ENCODE data around the gene CST3.
"Not testable (repeated sequence)": the region's sequence is repeated elsewhere in the genome, so short reads cannot be mapped to it uniquely, and the experiment has no call there.

The CST3 gene

DNA sequence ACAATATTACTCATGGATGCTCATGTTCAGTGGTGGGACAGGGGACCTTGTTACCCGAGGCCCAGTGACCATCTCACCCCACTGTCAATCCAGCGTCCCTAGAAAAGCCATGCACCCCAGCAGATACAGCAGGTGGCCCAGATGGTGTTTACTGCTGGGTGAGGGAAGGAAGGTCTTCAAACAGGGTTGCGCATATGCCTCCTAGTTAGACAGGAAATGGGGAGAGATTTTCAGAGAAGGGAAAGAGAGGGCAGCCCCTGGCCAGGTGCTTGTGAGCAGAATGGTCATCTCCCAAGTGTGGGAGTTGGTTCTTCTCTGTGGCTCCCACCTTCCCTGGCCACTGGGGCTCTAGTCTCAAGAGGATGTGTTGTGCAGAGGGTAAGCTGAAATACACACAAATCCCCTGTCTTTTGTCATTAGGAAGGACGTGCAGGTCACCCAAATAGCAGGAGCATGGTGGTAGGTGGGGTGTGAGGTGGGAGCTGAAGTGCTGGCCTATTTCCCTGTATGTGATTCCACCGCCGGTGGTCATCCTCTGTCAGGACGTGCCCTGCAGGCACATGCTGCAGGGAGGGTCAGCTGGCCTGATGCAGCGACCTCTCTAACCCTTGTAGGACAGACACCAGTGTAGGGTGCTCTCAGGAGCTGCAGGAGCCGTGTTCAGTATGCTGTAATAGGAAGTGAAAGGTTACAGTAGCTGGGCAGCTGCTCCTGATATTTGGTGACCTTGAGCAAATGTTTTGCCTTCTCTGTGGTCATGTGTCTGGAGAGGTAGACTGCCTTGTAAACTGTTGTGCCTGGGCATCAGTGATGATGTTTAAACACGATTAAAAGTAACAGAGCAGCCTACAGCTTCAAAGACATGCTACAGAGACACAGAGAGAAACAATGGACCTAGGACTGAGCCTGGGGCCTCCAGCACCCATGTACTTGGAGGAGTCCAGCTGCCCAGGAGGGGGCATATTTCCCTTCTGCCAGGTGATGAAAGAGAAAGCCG lies 3.2 kb upstream of the CST3 start:
- DNase-seq = no peak

DNA sequence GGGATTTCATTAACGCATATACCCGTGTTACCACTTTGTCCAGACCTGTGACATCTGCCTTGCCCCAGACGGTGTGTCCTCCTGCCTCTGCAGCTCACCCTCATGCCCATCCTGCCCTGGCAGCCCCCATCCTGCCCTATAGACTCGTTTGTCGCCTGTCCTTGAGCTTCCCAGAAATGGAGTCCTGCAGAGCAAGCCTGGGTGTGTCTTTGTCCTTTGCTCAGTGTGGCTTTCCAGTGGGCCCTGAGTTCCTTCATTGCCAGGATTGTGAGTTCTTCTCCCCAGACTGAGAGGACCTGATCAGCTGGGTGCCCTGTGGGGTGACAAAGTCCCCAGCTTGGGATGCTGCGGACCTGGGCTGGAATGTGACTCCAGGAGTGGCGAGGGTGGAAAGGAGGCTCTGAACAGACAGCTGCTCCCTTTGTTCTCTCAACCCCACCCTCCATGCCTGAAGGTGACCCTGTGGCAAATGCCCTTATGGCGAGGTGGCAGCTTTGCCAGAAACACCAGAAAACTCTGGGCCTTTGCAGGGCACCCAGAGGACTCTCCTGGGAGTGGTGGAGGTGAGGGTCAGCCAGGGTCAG lies 2.4 kb upstream of the CST3 start:
- no peak for DNase-seq

DNA sequence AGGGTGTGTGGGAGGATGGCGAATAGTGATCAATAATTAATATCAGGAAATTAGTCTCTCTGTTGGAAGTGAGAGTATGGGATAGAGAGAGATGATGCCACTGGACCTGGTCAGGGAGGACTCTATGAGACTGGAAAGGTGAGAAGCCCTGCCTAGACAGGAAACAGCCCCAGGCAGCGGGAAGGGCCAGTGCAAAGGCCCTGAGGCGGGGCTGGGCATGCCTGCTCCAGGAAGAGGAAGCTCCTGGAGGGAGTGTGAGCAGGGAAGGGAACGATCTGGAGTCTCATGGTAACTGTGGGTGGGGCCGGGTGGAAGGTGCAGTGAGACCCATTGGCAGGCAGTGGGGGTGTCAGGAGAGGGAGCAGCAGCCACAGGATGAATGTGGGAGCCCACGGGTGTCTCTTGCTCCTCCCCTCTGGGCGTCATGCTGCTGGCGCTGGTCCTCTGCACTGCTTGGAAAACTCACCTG lies 1.8 kb upstream of the CST3 start:
- DNase-seq = peak; percentile 18

DNA sequence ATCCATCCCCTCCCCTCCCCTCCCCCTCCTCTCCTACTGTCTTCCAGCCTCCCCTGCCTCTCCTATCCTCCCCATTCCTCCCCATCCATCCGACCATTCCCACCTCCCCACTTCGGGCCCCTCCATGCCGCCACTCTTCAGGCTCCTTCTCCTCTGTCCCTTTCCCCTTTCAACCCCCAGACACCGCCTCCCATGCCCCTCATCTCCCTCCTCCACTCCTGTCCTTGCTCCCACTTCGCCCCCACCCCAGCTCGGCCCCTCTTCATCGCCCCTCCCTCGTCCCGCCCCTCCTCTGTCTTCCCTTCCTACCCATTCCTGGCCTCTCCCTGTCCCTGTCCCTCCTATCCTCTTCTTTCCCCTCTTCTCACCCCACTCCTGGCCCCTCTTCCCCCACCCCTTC lies 554 bp upstream of the CST3 start:
- DNase-seq = no peak

DNA sequence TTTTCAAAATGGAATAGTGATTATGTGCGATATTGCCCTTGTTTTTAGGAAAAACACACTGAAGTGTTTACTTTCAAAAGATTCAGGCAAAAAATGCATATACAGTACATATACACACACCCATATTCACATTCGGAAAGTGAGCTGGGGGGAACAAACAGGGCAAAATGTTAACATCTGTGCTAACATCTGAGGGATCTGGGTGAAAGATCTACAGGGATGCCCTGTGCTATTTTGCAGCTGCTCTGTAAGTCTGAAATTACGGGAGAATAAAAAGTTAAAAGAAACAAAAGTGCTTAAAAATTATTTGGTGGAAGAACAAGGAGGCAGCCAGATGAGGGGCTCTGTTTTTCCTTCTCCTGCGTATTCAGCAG lies 860 bp downstream of the CST3 start:
- DNase-seq = no peak

DNA sequence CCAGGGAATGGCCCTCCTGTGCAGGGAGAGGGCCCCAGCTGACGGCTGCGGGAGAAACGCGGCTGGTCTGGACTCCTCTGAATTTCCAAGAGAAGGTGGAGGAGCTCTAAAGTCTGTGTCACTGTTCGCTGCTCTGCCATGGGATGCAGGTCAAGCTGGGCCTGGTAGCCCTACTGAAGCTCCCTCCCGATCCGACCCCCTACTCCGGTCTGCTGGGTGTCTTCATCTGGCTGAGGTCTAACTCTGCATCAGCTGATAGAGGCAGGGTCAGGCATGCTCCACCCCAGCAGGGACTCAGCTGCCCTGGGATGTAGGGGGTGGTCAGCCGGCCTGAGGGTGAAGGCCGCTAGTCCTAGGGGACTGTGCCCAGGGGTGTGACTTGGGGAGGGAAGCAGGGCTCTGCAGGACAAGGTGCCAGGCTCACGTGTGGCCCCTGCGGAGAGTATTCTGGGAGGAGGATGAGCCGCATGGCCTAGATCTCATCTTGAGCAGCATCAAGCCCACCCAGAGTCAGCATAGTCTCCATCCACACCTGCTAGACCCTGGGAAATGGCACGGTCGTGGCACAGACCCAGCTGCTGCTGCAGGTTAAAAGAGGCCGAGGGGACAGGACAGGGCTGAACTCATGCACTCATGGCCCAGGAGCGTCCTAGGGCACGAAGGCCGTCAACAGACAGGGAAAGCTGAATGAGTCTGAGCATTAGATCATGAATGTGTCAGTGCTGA lies 1.4 kb downstream of the CST3 start:
- no peak for DNase-seq

DNA sequence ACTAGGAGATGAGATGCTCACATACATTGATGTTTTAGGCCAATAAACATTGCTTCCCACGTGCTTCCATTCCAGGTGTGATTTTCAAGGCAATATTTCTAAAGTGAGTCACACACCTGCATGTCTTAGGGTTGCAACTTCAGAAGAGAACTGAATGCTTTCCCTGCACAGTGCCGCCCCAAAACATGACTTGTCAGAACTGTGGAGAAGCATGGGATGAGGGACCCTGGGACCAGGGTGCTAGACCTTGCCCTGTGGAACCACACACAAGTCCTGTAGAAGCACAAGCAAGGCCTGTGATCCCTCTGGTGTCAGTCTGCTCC lies 2.0 kb downstream of the CST3 start:
- DNase-seq = not testable (repeated sequence)

DNA sequence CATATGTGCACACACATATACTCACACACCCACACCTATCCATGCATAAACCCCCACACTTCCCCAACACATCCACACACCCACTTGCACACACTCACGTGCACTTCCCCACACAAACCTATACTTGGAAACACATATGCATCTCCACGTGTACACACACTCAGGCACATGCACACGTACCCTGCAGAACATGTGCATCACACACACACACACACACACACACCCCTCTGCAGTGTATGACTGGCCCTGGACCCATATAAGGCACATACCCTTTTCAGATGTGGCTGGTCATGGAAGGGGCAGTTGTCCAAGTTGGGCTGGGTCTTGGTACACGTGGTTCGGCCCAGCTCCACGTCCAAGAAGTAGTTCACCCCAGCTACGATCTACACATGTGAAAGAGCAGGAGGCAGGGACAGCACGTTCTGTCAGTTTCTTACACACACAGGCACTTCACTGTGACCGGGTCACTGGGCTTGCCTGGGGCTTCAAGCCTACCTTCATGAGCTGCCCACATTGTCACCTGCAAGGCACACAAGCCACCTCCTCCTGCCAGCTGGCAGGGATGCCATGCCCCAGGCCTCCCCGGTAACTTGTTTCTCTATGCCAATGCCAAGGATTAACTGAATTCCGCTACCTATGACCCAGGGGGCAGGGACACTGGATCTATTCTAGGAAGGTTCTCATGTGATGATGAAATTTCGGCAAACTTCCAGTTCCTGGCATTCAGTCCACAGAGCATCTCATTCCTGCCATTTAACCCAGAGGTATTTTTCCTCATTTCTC lies 2.6 kb downstream of the CST3 start:
- DNase-seq = no peak

DNA sequence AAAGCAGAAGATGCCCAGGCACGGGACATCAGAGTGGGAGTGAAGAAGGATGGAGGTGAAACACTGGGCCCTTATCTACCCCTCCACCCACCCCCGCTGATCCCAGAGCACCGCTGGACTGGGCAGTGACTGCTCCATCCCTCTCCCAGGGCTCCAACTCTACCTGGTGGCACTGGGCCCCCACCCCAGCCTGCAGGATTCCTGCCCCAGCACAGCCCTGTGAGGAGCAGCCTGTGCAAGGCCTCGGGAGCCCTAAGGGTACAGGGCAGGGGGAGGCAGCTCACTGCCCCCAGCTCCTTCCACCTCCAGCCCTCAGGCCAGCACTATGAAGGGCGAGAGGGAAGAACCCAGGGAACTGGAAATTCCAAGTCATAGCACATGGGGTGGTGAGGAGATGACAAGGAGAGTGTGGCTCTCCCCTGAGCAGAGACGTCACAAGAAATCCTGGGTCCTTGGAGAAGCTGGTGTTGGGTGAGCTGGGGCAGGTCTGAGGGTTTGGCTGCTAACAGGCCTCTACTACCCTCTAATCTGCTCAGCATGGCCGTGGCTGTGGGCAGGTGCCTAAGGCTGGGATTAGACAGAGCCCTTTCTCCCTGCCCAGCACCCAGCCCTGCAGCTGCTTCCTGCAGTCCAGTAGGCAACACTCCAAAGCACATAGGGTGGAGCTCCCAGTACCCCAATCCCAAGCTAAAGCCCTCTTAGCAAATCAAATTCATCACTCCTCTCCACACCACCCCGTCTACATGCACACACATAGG lies 3.5 kb downstream of the CST3 start:
- DNase-seq = no peak

DNA sequence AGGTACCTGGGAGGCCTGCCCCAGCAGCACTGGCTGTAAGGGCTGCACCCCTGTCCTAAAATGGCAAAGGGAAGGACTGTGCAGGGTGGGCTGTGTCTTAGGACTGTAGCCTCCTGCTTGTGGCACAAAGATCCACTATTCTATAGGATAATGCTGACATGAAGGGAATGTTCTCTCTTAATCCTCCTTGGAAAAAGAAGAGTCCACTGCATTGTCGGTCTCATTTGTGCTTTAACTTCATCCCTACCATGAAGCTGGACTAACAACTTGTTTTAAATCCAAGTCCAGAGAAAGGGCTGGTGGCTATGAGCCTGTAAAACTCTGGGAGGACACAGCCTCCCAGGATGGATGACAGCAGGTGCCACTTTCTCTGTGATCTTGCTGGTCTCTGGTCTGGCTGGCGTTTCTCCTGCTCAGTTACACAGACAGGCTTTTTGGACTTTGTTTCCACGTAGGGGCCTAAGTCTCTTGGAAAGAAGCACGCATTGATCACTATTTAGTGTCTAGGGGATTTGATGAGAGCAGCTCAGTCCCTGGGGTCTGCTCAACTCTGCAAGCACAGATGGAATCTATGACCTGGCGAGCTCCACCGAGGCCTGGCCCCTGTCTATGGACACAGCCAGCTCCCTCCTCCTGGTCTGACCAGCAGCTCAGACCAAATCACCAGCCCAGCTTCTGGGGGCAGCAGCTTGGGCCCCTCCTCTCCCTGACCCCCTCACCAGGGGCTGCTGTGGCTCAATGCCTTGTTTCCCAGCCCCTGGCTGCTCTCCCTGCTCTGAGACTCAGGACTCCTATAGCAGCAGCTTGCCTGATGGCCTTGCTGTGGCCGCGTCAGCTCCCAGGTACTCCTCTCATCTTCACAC lies 4.8 kb downstream of the CST3 start:
- no peak for DNase-seq

DNA sequence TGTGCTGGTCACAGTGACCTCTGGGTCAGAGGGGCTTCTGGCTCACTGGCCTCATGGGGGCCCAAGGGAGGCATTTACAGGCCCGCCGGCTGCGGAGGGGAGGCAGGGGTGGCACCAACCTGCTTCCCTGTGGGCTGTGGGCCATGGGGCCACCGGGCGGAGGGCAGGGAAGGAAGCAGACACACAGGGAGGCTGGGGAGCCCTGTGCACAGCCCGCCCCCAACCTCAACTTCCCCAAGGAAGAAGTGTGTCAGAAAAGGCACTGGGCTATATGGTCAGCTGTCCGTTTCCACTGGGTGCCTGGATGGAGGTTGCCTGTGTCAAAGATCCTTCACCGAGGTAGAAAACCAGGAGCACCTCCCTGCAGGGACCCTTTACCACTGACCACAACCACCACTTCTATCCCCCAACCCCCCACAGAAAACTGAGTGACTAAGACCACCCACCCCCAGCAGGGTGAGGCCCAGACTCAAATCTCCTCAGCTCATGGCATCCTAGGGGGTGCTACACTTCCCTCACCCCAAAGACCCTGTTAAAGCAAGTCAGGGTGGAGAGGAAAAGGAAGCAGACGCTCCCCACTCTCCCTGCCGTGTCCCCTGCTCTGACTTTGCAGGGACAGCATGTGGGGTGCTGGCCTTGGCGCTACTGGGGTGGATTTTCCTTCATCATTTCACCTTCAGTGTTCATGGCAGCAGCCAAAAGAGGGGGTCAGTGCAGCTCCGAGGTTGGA lies 5.6 kb downstream of the CST3 start:
- DNase-seq = peak; percentile 26

DNA sequence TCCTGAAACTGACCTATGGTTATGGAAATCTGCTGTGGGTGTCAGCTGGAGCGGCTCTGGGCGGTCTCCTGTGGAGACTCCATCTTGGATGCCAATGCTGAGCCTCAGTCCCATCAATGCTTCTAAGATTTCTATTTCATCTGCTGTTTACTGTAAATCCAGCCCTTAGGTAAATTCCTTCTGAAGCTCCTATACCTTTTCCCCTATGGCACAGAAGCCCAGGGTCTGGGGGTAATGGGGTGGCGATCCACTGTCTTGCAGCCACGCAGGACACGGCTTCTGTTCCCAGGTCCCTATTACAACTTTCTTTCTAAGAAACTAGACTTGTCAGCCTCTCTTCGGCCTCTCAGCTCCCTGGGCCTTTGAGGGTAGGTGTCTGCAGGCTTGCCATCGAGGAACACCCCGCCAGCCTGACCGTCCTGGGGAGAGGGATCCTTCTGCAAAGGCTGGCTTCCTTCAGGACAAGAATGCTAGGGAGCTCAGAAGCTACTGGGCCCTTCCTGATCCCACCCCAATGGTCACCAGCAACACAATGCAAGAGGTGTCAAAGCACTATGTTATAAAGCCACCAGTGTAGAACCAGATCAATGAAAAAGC lies 6.4 kb downstream of the CST3 start:
- no peak for DNase-seq

DNA sequence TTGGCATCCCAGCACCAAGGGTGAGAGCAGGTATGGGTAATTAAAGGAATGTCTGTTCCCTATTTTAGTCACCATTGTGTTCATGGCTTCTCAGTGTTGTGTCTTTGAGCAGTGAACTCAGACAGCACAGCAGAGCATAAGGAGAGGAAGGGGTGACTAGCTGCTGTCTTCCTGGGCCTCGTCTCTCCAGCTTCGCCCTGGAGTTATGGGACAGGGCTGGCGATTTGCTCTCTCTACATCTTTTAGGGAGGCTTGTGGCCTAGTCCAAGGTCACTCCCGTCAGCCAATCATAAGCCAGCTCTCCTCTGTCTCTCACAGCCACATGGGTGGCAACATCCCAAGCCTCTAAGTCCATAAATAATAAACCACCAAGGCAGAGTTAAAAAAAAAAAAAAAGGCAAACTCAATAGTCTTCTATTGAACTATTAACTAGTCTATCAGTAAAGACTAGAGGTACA lies 7.3 kb downstream of the CST3 start:
- DNase-seq = no peak

DNA sequence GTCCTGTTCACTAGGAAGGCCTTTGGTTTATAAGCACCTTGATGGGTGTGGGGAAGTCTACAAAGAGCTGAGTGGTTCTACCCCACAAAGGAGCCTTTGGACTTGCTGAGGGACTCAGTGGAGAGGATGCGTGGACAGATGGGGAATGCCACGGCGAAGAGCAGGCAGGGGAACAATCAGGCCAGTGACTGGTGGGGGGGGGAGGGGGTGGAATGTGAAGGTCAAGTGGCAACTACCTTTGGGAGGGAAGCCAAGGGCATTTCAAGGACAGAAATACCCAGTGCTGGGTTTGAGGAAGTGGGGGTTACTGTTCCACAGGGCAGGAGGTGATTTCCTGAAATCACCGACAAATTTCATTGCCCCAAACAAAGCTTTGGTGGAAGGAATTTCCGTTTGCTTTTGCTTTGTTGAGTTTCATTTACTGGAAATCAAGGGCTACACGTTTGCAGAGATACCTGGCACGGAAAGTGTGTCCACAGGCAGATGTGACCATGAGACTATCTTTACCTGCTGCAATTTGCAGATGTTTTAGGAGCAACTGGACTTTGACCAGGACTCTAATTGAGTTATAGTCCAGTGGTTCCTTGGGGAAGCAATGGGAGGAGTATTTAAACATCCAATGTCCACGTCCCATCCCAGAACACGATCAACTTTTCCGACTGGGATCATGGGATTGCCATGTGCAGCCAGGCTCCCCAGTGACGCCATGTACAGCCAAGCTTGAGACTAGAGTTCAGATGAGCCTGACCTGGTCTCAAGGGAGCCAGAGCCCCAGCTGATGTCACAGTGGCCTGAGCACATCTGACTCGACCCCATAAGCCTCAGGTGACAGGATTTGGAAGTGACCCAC lies 8.0 kb downstream of the CST3 start:
- DNase-seq = no peak

DNA sequence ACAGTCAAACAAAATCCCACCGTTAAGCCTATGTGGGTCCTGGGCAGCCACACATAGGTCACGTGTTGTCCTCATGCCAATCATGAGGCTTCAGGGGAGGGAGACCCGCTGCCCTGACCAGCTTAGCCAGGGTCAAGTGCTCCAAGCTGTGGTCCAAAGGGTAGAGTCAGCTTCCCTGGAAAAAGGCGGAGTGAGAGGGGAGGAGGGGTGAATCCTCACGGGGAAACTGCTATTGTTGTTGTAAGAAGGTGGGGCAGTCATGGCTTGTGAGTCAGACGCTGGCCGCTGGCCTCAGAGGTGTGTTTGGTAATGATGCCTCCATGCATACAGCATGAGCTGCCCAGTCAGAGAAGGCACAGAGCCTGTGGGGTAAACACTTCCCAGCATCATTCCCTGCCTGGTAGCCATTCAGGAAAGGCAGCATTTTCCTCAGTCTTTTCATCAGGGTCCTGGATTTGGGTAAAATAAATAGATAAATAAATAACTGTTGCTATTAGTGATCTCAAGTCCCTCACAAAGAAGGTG lies 8.7 kb downstream of the CST3 start:
- DNase-seq = peak; percentile 59

DNA sequence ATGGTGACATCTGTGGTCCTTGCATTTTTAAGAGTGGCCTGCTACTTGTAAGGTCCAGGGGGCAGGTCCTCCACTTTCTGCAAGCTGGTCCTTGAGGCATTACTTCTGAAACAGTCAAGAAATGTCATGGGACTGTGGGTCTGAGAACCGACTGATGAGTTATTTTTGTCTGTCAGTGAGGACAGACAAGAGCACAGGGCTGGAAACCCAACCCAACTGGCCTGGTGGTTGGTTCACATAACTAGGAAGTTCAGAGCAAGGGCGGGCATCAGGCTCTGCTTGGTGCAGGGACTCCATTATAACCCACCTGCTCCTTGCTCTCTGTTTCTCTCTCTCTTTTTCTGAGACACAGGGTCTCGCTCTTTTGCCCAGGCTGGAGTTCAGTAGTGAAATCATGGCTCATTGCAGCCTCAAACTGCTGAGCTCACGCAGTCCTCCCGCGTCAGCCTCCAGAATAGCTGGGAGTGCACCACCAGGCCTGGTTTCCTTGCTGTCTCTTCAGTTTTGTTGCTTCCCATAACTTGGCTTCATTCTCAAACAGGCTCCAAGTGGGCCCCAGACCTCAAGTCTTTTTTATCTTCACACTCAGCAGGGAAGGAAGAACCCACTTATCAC lies 9.2 kb downstream of the CST3 start:
- no peak for DNase-seq

DNA sequence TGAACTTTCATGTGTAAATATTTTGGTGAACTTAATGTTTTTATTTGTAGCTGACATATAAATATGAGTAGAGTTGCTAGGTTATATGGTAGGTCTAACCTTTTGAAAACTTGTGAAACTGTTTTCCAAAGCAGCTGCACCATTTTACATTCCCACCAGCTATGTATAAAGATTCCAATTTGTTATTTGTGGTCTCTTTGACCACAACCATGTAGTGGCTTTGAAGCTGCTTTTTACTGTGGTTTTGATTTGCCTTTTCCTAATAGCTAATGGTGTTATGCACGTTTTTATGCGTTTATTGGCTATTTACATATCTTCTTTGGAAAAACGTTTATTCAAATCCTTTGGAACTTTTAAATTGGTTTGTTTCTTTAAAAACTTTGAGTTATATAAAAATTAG lies 10.3 kb downstream of the CST3 start:
- DNase-seq = no peak

DNA sequence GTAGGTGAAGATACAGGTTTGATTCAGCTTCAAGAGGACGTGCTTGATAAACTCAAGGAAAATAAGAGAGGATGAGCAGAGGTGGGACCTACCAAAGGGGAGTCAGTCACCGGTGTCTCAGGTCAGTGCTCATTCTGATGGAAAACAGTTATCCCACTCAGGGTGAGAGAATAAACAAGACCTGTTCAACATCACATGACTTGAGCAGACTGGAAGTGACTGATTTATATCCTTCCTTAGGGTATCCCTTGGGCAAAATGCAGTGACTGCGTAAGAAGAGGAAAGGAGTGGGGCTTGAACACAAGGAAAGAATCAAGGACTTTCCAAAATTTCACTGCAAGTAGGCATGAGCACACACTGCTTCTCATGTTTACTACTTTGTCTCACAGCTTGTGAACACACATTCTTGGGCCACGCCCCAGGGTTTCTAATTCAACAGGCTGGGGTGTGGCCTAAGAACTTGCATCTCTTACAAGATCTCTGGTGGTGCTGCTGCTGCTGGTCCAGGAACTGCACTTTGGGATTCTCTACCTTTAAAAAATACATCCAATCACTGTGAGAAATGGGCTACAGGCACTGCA lies 11.6 kb downstream of the CST3 start:
- DNase-seq = peak; percentile 83
